HG03103 (cell line): Measurements from ENCODE around the gene GRHL1.
A peak's percentile ranks its signal among the peaks of the same experiment; 100 is the strongest.
"Not testable (repeated sequence)": the region's sequence is repeated elsewhere in the genome, so short reads cannot be mapped to it uniquely, and the experiment has no call there.

Experiments used
- ATAC-seq: cut with Tn5 transposase; IDR thresholded peaks from one replicate; pipeline ENCODE4 v1.9.1; 2021; ENCODE audit warnings: low read depth; ENCODE audit not compliant: unreplicated experiment

Gene GRHL1, protein sequence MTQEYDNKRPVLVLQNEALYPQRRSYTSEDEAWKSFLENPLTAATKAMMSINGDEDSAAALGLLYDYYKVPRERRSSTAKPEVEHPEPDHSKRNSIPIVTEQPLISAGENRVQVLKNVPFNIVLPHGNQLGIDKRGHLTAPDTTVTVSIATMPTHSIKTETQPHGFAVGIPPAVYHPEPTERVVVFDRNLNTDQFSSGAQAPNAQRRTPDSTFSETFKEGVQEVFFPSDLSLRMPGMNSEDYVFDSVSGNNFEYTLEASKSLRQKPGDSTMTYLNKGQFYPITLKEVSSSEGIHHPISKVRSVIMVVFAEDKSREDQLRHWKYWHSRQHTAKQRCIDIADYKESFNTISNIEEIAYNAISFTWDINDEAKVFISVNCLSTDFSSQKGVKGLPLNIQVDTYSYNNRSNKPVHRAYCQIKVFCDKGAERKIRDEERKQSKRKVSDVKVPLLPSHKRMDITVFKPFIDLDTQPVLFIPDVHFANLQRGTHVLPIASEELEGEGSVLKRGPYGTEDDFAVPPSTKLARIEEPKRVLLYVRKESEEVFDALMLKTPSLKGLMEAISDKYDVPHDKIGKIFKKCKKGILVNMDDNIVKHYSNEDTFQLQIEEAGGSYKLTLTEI

DNA sequence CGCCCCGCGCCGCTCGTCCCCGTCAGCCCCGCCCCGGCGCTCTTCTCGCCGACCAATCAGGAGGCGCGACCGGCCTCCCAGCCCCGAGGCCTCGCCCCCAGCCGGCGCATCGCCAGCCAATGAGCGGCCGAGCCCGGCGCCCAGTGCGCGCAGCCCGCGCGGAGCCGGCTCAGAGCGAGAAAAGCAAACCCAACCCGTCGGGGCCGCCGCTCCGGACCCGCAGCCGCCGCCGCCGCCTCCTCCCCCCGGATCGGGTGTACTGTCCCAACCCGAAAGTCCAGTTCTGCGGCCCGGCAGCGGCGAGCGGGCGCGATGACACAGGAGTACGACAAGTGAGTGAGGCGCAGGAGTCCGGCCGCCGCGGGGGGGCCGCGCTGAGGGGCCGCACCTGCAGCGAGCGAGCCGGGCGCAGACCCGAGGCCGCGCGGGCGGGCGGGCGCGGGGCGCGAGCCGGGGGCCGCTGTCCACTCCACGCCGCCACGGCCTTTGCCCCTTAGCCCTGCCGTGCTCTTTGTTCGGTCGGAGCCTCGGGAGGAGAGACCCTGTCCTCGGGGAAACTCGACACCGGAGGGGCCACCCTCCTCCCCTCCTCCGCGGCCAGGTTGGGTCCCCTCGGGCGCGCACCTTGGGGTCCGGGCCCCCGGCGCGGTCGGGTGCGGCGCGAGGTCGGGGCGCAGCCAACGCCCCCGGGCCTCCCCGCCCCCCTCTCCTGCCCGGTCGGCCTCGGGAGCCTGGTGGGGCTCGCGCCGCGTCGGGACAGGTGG is at the start of gene GRHL1:
Gene GRHL1, plus strand, starts transcription at position 172 of the 764 bp plus-strand sequence. Its CDS starts 141 bp downstream, at position 313.
- ATAC-seq = peak; percentile 96

DNA sequence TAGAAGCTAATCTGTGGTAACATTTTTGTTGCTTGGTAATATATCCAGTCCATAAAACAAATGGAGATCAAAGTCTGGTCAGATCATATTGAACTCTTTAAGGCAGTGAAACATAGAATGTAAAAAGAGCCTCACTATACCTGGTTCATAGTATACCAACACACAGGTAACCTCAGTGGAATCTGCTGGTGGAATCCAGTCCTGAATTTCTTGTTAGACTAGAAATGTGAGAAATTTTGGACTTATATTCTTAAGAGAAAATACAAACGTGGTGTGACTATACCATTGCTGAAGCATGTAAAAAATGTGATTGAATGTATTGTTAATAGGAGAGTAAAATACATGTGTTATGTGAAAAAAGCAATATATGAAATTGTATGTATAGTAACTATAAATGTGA is 46.1 kb upstream of the GRHL1 start:
- no peak for ATAC-seq

DNA sequence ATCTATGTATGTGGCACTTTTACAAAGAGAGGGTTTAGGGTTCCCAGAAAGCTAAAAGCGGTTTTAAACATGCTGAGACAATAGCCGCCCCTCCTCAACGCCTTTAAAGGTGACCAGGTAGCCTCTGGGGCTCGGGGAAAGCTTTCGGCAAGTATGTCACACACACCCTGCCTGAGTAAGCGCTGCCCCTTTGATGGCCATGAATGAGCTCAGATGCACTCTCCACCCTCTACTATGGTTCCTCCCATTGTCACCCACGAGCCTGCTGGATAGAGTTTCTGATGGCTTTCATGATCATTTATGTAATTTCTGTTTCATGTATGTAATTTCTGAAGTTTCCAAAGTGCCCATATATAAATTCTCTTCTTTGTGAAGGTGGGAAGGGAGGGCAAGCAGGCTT is 44.1 kb upstream of the GRHL1 start:
- no peak for ATAC-seq

DNA sequence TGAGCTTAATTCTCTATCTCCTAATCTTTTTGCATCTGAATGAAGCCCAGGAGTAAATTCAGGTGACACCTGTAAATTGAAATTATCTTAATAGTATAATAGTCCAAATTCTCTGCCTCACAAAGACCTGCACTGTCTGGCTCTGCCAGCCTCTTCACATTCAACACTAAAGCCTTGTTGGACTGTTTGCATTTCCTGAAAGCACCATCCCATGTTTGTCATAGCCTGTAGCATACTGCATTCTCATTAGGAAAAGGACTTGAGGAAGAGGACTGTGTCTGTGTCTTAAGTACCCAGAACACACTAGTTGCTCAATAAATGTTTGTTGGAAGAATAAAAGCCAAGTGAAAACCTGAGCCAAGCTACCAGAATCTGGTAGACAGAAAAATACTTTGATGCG is 42.9 kb upstream of the GRHL1 start:
- ATAC-seq = no peak

DNA sequence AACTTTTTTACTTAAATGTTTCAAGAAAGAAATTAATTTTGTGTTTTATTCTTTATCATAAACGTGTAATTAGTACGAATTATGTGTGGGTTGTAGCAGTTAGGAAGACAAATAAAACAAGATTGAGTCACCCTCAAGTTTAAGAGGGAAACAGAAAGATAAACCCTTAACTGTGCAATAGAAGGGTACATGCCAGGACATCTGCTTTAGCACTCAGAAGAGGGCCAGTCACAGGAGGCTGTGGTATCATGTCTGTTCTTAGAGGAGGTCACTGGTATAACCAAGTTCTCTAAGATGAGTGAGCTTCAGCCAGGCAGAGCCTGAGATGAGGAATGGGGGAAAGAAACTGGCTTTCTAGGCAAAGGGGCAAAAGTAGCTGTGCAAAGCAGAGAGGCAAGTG is 42.4 kb upstream of the GRHL1 start:
- no peak for ATAC-seq

DNA sequence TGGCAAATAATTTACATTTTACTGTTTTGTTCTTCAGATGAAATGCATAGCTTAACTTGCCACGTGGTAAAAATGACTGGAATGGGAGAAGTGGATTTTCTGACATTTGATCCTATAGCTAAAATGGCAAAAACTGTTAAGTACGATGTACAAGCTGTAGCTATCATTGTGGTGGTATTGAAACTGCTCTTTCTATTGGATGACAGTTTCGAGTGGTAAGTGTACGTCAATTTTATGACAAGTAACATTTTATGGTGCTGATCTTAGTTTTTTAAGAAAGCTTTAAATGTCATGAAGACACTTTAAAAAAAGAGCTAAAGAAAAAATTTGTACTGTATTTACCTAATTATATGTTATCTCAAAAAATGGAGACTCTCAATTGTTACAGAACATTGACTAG is 40.8 kb upstream of the GRHL1 start:
- ATAC-seq = no peak

DNA sequence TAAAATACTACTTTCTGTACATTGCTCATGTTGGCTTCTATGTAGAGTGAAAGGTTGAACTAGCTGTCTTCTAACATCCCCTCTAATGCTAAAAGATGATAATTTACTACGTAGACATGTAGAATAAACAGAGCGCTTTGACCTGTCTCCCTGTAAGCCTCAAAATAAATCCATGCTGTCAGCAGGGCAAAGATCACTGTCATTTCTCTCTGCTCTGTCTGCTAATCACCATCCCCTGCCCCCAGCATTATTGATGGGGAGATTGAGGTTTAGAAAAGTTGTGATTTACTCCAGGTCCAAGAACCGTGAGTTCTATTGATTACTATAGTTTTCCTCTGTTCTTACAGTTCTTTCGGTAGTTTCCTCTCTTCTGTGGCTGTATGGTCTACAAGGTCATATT is 39.0 kb upstream of the GRHL1 start:
- no peak for ATAC-seq

DNA sequence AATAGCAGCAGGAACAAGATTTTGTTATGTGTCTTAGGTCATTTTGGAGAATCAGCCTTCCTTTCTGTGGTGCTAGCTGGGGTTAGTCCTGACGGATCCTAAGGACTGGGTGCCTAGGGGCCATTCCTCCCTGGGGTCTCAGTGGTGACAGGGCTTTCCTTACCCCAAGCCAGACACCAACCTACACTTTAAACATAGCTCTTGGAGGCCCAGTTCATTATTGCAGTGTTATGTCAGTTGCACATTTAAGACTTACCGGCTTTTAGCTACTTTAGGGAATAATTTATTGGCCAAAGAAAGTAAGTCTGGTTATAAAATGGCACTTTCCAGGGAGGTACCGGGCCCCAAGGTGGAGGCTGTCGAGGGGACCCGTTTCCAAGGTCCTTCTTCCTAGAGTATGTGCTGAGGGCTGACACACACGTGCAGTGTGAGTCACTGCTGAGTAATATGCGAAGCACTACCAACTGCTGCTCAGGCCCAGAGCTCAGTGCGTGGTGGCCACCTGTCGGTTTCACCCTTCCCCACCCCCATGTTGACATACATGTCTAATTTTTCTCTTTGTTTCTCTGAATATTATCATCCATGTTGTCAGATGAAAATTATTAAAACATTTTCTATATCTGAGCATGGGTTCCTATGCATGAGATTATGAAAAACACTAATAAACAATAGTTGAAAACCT is 37.0 kb upstream of the GRHL1 start:
- peak; percentile 100 for ATAC-seq

DNA sequence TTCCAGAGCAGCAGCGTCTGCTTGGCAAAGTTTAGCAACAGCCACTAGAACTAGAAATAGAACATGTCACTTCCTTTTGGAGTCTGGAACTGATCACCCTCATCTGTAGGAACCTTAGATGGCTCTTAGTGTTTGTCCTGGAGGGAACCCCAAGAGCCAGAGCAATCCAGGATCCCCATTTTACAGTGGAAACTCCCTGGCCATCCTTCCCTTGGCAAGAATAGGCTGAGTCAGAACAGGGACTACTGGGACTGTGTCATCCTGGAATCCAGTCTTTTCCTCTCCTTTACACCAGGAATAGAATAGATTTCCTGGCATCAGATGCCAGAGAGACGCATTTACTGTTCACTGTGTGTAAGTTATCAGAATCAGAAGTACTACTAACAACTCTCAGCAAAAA is 33.2 kb upstream of the GRHL1 start:
- ATAC-seq = no peak

DNA sequence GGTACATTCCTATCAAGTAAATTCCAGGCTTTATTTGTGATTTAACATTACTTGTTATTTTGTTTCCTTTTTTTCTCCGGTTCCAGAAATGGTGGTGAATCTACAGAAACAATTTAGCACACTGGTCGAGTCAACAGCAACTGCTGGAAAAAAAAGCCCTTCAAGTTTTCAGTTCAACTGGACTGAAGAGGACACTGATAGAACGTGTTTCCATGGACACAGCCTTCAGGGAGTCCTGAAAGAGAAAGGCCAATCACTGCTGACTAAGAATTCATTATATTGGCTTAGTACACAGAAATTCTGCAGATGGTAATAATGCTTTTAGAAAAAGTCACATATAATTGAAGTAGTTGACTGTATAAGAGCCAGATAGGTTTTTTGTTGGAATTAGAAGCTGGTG is 32.0 kb upstream of the GRHL1 start:
- no peak for ATAC-seq

DNA sequence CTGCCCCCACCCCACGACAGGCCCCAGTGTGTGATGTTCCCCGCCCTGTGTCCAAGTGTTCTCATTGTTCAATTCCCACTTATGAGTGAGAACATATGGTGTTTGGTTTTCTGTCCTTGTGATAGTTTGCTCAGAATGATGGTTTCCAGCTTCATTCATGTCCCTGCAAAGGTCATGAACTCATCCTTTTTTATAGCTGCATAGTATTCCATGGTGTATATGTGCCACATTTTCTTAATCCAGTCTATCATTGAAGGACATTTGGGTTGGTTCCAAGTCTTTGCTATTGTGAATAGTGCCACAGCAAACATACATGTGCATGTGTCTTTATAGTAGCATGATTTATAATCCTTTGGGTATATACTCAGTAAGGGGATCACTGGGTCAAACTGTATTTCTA is 24.5 kb upstream of the GRHL1 start:
- not testable (repeated sequence) for ATAC-seq

DNA sequence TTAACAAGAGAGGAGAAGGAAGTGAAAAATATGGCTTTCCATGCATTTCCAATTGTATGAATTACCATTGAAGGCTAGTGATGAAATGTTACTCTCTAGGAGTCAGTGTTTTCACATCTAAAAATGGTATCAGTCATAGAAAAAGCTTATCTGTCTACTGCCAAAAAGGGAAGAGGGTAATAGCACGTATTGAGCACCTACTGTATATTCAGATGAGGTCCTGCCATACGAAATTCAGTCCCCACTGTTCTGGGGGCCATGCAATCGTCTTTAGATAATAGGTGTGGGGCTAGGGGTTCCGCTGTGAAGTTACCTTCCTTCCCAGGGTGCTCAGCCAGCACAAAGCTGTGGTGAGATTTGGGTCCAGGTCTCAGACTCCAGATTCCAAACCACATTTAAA is 14.2 kb upstream of the GRHL1 start:
- no peak for ATAC-seq

DNA sequence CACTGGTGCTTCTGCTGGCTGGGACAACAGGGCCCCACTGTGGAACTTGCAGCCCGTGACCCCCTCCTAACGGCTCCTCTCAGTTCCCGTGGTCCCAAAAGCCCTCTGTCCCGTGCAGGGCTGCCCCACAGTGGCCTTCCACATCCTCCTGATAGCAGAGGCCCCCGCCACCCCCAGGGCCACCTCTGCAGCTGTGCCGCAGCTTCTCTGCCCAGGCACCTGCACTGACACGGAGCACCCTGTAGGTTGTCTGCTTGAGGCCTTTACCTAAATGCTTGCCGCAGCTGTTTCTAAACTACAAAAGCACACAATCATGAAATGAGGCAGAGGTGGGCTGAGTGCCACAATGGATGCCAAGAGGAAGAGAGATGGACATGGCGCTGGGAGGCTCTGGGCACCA is 13.5 kb upstream of the GRHL1 start:
- ATAC-seq = no peak

DNA sequence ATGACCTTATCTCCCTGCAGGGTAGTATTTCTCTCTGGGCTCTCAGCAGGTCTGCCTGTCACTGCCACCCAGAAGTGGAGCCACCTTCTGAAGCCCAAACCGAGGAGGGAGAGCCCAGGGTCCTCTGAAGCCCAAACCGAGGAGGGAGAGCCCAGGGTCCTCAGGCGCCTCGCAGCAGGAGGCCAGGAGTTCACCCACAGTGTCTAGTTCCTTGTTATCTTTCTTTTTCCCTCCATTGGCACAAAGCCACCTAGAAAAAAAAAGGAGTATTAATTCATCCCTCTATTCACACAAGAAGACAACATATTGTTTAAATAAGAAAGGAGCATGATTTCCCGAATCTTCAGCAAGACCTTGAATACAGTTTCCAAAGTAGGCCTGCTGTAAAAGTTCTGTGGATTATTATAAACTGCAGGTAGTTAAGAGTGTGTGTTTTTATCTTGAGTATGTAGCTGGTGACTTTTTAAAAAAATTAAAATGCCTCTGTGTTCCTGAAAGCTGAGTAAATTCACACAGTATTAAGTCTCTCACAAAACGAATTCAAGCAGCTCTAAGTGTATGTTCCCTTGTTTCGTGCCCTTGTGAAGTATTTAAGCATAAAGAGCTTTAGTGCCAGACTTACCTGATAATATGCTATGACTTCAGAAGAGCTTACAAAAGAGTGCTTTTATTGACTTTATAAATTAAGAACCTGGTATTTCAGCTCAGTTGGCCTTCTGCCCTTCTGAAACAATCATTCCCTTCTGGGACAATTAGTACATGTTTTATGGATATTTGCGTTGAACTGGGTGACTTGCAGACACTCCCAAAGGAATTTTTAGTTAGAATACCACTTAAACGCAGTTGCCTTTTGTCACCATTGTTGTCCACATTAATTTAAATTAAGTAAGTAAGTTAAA is 11.7 kb upstream of the GRHL1 start:
- no peak for ATAC-seq

DNA sequence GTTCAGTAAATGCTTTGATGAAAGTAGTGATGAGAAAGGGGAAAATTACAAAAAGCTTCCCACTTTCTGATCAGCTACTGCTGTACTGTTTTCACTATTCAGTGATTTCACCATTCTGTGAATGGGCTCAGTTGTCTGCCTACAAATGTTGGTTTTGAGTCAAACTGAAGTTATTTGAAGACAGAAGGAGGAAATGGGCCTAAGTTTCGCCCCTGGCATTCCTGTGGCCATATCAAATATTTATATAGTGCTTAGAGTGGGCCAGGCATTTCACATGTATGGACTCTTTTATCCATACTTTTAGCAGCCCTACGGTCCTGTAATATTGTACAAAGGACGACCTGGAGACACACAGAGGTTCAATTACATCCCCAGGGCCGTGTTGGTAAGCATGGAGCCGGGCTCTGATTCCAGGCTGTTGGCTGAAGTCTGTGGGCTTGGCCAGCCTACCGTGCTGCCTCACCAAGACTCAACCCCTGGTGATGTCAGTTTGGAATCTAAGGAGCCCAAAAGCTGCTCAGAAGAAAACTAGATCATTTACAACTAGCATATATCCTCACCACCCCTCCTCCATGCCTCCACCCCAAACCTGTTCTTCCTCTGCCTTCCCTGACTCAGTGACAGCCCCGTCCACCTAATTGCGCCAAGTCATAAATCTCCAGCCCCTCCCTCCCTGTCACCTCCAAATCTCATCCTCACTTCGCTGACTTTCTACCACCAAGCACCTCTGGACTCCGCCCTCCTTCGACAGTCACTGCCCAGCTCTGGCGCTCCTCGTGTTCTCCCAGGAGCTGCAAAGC is 10.1 kb upstream of the GRHL1 start:
- no peak for ATAC-seq

DNA sequence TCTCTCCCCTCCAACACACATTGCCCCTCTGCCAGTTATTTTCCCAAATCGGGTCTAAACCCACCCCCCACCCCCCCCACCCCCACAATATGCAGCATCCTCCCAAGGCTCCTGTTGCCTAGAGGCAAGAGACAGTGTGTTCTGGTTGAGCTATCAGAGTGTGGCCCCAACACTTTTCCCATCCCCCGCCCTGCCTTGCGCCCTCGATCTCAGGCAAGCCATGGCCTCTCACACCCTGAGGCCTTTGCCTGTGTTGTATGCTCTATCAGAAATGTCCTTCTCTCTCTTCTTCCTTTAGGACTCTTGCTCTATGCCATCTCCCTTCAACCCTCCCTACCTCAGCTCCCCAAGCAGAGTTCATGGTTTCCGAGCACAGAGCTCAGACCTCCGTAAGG is 9.5 kb upstream of the GRHL1 start:
- no peak for ATAC-seq

DNA sequence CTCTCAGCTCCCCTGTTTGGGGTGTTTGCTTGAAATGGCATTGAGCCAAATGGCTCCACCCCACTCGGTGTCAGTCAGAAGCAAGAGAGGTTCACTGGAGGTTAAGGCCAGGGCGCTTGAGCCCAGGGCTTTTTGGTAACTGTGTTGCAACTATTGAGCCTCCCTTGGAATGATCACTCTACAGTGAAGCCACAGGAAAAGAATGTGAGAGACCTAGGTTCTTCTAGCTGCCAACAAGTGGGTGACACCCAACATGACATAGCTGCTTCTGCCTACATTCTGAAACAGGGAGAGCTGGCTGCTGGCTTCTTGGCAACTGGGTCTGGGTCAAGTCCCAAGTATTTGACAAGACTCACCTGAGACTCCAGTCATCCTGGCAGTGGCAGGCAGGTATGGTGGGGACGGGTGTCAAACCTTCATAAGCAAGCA is 7.1 kb upstream of the GRHL1 start:
- ATAC-seq = no peak

DNA sequence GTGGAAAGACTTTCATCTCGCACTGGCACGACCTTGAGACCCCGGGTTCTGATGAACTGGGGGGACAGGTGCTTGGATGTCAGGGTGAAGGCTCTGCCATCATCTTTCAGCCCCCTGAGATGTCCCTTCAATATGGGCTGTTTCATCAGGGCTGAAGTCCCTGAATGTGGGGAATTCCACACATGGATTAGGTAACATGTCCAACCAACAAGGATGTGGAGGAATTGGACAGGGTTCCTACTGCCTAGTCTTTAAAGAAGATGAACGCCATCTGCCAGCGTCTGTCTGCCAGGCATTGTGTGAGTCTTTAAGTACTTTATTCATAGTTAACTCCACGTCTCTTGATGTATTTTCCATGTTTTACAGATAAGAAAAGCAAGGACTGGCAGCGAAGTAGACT is 5.9 kb upstream of the GRHL1 start:
- ATAC-seq = no peak

DNA sequence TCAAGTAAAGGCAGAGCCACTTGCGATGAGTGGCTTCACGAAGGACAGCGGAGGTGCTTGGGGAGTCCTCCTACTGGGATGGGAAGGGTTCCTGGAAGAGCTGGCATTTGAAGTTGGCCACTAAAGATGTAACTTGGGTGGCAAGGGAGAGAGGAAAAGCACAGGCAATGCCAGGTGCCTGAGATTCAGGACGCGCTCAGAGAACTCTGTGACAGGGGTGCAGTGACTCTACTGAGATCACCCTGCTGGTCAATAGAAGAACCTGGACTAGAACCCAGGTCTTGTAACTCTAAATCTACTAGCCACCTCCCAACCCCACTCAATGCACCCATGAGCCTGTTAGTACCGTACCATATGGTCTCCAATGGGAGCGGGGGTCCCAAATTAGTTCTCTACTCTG is 5.4 kb upstream of the GRHL1 start:
- ATAC-seq = no peak
